Activated T-cell treated with anti-CD3 and anti-CD28 coated beads, Interleukin-2, amount 50 U/mL, for 48 hours (primary cell): ENCODE data around the gene TWF2.
"Not testable (repeated sequence)": the region's sequence is repeated elsewhere in the genome, so short reads cannot be mapped to it uniquely, and the experiment has no call there.

Source experiments
- DNase-seq, 2 experiments: peaks; one replicate each; pipeline ENCODE4 v3.0.0-alpha.2; 2020

The TWF2 gene

DNA sequence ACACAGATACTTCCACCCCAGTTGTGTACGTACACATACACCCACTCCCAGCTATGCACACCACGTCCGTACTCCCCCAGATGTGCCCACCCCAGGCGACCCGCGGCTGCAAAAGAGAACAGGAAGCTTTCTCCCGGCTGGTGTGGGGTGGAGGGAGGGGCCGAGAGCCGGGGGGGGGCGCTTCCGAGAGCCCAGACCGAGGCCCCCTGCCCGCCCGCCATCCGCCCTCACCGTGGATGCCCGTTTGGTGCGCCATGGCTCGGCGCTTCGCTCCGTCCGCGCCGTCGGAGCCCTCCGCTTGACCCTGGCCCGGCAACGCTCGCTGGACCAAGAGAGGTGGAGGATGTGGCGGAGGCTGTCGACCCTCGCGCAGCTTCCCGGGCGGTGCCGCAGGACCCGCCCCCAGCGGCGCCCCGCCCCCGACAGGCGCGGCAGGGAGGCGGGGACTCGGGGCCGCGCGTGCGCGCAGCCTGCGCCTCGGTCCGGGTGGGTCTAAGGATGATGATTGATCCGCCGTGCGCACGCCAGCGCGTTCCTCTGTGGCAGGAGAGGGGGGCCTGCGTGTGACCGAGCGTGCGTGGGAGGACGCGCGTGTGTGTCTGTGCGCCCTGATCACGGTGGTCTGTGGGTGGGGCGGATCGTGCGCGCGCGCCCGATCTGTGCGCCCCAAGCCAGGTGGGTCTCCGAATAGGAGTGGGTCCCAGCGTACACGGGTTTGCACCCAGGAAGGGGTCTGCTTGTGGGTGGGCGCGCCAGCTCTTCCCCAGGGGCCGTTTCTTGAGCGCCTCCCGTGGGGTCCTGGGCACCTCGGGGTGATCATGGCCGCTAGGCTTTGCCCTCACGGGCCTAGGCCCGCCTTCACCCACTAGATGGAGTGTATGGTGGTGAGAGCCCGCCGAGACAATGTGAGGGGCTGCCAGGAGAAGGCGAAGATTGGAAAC is at the start of gene TWF2:
TSS of gene TWF2 (minus strand) at position 398 of the 941 bp plus-strand sequence. CDS start at position 256, 142 bp downstream.
- peak; percentile 90 to 91 for DNase-seq

DNA sequence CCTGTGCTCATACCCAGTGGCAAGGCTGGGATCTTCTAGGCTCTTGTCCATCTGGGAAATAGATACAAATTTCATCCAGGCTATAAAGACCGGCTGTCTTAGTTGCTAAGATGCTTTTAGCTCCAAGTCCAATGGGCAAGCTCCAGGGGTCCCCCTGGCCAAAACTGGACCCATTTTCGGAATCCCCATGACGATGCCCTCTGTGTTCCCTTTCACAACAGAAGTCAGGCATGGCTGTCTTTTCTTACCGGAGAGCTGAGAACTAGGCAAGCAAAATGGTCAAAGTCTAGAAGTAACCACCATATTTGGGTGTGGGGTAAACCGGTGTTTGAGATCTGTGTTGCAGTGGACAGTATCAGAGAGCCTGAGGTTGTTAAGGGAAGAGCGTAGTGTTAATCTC is 49.7 kb upstream of the TWF2 start:
- no peak for DNase-seq

DNA sequence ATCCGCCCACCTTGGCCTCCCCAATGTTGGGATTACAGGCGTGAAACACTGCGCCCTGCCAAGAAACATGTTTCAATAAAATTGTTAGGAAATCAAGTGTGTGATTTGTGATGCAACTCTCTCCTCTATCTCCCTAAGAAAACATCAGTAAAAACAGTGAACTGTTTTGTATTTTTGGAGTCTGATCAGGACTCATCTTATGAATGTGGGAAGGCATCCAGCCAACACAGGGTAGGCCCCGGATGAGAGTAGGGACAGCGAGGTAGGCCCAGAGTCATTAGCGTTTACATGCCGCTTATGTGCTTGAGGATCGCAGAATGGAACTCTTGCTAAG is 47.8 kb upstream of the TWF2 start:
- DNase-seq, result no peak

DNA sequence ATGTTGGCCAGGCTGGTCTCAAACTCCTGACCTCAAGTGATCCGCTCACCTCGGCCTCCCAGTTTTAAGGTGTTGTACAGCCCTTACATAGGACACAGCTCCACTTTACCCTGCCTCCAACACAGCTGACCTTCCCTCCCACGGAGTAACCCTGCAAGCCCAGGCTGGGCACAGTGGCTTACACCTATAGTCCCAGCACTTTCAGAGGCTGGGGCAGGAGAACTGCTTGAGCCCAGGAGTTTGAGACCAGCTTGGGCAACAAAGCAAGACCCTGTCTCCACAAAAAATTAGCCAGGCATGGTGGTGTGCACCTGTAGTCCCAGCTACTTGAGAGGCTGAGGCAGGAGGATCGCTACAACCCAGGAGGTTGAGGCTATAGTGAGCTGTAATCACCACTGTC is 45.1 kb upstream of the TWF2 start:
- DNase-seq, result not testable (repeated sequence)

DNA sequence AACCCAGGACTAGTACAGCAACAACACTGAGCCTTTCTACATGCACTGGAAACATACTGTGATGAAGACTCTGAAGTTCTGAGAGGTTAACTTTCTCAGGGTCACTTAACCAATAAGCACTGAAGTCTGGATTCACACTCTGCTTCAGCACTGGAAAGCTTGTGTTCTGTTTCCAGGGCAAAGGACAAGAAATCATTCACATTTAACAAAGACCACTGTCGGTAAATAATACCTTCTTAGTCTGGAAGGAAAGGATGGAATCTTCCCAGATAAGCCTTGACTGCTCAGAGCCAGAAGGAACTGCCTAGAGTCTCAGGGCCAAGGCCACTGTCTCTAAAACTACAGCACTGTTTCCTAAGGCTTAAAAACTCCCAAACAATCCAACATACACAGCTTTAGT is 44.3 kb upstream of the TWF2 start:
- no peak for DNase-seq

DNA sequence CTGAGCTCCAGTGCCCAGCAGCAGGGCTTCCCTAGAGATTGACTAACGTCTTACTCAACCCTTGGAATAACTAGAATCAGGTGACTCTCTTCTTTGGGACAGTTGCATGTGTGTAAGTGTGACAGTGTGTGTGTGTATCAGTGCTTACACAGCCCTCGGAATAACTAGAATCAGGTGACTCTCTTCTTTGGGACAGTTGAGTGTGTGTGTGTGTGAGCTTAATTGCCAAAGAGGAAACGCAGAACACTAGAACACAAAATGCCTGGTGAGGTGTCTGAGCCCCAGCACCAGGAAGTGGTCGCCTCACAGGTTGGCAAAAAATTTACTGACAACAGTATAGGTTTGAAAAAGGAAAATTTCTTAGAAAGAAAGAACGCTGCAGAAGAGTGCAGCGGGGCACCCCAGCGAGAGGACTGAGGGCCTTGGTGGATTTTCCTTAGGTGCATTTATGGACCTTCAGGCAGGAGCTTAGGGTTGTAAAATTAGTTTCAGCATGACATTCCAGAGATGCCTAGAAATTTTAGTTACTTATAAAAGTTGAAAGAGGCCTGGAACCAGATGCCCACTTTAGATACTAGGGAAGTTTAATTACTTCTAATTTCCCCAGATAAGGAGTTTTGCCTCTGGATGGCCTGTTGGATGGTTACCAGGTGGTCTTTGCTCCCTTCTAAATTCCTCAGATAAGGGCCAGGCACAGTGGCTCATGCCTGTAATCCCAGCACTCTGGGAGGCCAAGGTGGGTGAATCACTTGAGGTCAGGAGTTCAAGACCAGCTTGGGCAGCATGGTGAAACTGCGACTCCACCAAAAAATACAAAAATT is 43.2 kb upstream of the TWF2 start:
- peak; percentile 49 for DNase-seq

DNA sequence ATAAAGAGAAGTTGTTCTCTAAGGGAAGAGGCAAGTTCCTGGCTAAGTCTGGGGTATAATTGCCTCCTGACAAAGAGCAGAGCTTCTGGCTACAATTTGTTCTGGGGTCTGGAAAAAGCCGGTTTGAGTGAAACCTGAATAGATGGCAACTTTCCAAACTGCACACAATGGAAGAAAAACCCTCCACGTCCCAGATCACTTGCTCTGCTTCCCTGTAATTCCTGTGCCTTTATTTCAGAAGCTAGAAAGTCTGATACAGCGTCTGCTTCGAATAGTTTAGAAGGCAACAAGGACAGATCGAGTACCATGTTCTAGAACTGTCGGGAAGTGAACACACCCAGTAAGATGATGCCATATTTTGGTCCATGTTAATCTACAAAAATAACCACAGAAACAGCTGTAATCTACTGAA is 41.1 kb upstream of the TWF2 start:
- DNase-seq, result no peak

DNA sequence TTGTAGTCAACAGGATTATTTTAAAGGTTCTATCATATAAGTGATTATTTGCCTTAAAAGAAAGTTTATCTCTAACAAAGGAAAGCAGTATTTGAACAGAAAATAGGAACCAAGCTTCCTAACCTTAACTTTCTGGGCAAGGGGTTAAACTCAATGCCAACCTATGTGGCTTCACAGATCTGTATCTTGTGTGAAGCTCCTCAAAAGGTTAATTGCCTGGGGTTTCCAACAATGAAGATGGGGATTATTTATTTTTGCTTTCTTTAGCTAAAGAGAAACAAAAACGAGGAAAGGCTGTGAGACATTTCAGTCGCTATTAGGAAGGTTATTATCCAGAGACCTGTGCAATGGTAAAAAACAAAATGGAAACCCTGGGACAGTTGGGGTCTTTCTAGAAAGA is 40.6 kb upstream of the TWF2 start:
- DNase-seq, result no peak

DNA sequence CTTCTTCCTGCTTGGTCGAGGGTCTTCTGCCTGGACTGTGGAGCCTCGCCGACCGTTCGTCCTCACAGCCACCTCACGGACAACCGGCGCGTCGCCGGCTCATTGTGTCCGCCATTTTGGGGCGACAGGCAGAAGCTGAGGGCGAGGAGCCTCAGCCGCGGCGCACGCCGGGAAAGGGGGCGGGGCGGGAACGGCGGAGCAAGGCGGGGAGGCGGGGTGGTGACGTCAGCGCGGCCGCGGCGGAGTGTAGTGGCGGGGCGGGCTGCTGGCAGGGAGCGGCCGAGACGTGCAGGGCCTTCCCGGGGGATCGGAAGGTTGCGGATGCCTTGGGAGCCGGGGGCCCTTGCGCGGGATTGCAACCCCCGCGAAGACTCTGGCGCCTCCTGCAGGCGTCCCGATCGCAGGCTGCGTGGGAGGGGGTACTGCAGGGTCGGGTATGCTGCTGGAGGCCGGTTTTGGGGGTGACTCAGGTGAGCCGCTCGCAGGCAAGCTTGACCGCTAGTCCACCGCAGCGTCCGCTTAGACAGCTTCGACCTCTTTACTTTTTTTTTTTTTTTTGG is 39.6 kb upstream of the TWF2 start, which contains the start of gene WDR82:
TSS of gene WDR82 (minus strand) at position 140 of the 560 bp plus-strand sequence. CDS start 288 bp downstream, outside the sequence.
- peak; percentile 97 to 99 for DNase-seq

DNA sequence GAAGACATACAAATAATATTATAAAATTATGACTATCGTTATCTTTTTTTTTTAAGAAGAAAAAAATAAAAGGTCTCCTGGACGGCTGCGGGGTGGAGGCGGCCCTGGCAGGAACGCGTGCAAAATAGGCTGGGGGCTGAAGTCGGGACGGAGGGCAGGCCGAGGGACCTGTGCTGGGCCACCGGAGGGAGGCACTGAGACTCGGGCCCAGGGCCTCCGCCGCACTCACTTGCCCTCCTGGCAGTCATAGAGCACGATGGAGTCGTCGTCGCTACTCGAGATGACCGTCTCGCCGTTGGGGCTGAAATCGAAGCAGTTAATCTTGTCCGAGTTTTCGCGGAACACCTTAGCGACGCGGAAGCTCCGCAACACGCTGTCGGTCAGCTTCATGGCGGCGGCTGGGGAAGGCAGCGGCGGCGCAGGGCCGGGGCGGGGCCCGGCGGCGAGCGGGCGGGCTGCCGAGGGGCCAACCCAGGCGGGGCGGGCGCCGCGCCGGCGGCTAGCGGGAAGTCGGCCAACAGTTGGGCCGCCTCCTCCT is 39.1 kb upstream of the TWF2 start:
- DNase-seq, result peak in 1 of 2 experiments; percentile 79

DNA sequence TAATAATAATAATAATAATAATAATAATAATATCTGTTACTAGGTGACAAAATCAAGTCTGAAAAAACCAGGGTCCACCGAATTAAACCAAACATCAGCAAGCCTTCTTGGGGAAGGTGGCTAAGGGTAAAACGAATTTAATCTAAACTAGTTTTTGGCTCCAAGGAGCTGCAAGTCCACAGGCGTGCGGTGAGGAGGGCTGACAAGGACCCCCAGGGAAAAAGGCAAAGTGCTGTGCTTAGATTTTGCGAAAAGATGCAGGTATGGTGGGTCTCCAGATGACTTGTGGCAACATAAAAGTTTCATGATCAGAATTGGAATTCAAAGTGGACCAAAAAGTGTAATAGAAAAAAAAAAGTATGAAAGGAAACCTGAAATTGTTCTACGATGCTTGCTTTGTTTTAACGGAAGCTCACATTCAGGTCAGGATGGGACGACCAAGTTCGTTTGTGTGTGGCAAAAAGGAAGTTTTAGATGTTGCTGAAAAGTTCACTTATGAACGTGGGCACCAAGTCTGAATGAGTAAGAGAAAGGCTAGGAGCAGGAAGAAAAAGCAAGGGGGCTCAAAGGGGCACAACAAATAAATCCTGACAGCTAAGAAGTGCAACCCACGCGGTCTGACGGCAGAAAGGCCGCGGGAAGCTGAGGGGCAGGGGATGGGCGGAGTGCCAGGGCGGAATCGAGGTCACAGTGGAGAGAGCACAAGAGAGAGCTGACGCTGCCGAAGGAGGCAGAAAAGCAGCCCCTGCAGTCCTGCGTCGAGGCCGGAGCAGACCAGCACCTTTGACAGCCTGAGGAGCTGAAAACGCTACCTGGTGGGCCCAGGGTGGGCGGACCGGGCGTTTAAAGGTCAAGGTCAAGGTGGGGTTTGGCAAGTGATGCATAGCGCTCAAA is 38.4 kb upstream of the TWF2 start:
- peak; percentile 85 to 89 for DNase-seq

DNA sequence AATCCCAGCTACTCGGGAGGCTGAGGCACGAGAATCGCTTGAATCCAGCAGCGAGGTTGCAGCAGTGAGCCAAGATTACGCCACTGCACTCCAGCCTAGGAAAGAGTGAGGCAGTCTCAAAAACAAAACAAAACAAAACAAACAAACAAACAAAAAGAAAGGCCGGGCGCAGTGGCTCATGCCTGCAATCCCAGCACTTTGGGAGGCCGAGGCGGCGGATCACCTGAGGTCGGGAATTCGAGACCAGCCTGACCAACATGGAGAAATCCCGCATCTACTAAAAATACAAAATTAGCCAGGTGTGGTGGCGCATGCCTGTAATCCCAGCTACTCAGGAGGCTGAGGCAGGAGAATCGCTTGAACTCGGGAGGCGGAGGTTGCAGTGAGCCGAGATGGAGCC is 35.8 kb upstream of the TWF2 start:
- not testable (repeated sequence) for DNase-seq

DNA sequence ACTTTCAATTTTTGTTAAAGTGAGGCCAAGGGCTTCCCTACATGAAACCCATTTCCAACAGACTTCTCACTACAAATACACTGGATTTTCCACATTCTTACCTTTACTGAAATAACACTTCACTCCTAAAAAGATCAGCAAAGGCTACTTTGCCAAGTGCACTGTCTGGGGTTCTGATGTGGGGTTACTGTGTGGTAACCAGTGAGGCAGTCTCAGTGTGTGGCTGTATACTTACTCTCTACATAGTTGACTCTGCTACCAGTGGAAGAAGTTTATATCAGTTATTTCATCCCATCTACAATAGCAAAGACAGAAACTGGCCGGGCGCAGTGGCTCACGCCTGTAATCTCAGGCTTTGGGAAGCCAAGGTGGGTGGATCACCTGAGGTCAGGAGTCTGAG is 33.9 kb upstream of the TWF2 start:
- DNase-seq, result no peak

DNA sequence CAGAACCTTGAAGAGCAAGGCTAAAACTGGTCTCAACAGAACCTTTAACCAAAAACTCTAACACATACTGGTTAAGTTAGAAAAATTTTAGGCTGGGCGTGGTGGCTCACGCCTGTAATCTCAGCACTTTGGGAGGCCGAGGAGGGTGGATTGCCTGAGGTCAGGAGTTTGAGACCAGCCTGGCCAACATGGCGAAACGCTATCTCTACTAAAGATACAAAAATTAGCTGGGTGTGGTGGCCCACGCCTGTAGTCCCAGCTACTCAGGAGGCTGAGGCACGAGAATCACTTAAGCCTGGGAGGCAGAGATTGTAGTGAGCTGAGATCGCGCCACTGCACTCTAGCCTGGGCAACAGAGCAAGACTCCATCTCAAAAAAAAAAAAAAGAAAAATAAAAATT is 33.2 kb upstream of the TWF2 start:
- not testable (repeated sequence) for DNase-seq

DNA sequence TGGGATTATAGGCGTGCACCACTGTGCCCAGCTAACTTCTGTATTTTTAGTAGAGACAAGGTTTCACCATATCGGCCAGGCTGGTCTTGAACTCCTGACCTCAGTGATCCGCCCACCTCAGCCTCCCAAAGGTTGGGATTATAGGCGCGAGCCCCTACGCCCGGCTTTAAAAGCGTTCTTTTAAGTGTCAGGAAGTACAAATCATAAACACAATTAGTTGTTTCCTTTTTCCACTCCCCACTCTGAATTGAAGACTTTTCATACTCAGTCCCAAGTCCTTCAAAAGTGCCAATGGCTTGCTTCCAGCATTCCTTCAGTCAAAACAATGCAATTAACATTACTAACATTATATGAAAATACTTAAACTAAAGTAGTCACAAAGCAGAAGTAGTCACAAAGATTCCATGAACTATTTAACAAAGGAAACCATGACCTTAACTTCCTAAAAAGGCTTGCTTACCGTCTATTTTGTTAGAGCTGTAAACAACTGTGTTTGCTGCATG is 31.3 kb upstream of the TWF2 start:
- no peak for DNase-seq

DNA sequence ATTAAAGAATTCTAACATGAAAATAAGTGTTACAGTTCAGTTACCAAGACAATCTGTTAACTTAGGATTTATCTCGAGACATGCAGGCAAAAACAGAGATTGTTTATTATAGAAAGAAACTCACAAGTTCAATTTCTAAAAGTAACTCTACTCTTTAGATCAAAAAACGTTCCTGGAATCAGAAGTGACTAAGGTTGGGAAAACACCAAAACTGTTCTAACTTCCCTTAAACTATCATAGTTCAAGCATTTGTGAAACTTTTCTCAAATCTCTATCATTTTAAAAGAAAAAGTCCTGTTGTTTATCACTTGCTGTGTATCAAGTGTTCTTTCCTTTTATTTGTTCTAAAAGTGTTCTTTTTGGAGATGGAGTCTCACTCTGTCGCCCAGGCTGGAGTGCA is 30.8 kb upstream of the TWF2 start:
- DNase-seq, result no peak

DNA sequence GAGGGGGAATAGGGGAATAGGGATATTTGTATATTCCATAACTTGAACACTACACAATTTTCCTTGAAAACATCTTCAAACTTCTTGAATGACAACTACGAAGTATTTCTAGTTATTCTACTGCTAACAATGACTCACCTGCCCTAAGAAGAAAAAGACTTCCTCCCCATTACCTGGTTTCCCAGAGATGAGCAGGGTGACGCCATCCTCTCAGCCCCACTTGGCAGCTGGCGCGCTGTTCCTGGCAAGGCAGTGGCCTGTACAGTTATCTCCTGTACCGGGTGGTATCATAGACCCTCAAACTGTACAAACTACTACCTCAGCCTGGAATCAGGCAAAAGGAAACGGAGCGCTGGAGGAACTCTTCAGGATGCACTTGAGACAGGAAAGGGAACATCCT is 29.1 kb upstream of the TWF2 start:
- peak; percentile 68 to 75 for DNase-seq

DNA sequence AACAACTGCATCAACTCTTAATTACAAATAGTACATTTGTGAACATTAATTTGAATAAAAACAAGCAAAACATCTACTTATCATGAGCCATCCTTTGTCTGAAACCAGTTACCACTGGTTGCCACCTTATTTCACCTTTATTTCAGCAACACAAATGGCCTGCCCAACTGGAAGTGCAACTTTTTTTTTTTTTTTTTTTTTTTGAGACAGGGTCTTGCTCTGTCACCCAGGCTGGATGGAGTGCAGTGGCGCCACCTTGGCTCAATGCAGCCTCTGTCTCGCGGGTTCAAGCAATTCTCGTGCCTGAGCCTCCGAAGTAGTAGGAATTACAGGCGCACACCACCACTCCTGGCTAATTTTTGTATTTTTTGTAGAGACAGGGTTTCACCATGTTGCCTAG is 26.4 kb upstream of the TWF2 start:
- DNase-seq, result peak; percentile 11 to 17

DNA sequence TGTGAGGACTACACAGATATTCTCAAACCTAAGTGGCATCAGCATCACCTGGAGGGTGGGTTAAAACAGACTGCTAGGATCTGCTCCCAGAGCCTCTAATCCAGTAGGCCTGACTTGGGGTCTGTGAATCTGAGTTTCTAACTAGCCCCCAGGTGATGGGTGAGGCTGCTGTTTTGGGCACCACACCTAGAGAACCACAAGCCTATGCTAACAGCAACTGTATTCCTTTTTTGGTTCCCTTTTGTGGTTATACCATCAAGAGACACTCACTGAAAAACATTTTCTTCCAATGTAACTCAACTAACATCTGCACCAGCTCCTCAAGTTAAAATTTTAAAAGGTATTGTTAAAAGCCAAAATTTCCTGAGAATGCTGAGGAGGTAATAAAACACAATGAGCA is 23.5 kb upstream of the TWF2 start:
- DNase-seq, result no peak

DNA sequence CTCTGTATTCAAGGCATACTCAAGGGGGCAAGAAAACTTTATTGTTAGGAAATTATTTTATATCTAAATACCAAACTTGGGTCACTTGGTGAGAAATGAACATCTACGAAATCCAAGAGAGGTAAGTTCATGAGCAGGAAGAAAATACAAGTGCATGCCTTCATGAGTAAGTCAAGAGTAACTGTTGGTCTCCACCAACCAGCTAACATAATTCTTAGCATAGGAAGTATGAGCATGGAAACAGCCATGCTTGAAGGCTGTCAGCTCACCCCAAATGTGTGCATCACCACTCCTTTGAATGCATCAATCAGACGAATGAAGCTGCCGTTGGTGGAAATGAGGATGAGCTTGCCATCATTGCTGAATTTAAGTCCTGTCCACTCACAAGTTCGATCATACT is 20.5 kb upstream of the TWF2 start:
- no peak for DNase-seq

DNA sequence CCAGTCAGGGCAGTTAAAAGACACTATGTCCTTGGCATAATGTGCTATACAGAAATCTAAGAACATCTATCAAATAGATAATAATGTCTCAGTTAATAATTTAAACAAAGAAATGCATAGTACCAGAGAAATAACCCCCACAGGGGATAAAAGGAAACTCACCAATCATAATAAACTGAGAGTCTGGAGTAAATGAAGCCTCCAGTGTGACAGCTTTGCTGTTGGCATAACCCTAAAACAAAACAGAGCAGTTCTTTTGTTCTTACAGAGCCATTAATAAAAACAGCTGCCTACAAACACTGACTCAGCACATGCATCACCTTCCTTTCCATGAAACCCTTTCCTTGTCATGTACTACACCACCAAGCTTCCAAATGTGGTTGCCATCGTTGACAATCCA is 20.1 kb upstream of the TWF2 start:
- DNase-seq, result no peak

DNA sequence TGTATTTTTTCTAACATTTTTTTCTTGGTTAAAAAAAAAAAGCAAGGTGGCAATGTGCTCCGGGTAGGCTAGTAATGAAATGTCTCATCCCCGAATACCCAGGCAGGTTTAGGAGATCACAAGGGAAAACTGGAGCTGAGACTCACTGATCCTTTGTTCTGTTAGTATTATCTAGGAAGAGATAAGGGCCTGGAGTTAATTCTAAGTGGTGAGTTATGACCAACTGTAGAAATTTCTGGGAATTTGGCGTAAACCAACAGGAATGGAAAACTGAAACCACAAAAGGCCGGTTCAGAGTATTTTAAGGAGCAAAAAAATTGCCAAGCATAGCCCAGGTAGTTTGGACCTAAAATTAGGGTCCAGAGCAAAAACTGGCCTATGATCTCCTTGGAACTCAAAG is 19.0 kb upstream of the TWF2 start:
- no peak for DNase-seq
